Measurements from ENCODE around the gene RMND5A.
"Not testable (repeated sequence)": the region's sequence is repeated elsewhere in the genome, so short reads cannot be mapped to it uniquely, and the experiment has no call there.

The RMND5A gene

DNA sequence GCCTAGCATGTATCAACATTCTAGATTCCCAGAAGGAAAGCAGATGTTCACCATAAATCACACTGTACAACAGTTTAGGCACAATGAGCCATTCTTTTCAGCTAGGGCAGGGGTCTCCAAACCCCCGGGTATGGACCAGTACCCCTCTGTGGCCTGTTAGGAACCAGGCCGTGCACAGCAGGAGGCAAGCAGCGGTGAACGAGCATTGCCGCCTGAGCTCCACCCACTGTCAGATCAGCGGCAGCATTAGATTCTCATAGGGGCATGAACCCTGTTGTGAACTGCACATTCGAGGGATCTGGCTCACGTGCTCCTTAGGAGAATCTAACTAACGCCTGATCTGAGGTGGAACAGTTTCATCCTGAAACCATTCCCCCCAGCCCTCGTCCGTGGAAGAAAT lies 19.8 kb downstream of the RMND5A start:
- H3K27ac ChIP-seq, result not testable (repeated sequence)

DNA sequence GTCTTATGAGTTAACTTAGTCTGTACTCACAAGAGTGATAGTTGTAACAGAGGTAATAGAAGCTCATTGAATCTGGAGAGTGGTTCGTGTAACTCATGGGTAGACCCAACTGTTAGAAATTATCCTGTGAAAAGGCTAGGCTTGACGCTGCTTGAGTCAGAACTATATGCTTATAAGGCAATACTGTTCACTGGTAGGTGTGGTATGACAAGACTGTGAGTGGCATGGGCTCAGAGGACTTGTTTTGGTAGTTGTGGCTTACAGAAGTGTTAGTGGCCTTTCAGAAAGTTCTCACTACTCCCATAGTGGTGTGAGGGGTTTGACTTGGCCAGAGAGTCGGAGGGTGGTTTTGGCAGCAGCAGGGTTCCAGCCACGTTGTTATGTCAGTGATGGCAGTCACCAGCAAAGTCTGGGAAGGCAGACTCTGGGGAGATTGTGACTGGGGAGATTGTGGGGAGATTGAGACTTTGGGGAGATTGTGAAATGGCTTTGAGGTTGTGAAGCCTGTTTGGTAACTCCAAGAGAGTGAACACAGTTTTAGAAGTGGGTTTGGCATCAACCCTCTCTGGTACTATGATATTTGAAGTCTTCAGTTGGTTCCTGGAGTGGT lies 21.9 kb downstream of the RMND5A start:
- not testable (repeated sequence) for H3K27ac ChIP-seq

DNA sequence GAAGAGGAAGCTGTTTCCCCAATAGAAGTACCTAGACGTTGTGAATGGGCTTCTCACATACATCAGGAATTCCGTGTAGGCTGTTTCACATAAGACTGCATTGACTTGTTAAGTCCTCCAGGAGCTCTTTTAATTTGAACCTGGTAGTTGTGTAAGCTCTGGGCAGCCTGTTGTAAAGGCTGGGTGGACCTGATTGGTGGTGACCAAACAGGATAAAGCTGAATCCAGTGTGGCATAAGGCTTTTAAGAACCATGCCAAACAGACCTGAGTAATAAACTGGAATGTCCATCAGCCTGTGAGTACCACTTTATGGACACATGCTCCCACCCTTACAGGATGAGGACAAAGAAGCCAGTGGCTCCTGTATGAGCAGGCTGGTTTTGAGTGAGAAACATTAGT lies 24.1 kb downstream of the RMND5A start:
- TF ChIP-seq, protein P1, sequence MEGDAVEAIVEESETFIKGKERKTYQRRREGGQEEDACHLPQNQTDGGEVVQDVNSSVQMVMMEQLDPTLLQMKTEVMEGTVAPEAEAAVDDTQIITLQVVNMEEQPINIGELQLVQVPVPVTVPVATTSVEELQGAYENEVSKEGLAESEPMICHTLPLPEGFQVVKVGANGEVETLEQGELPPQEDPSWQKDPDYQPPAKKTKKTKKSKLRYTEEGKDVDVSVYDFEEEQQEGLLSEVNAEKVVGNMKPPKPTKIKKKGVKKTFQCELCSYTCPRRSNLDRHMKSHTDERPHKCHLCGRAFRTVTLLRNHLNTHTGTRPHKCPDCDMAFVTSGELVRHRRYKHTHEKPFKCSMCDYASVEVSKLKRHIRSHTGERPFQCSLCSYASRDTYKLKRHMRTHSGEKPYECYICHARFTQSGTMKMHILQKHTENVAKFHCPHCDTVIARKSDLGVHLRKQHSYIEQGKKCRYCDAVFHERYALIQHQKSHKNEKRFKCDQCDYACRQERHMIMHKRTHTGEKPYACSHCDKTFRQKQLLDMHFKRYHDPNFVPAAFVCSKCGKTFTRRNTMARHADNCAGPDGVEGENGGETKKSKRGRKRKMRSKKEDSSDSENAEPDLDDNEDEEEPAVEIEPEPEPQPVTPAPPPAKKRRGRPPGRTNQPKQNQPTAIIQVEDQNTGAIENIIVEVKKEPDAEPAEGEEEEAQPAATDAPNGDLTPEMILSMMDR (conservative IDR thresholded peaks at IDR 0.05), result no peak
- no peak overlapping the region for H3K27ac ChIP-seq

DNA sequence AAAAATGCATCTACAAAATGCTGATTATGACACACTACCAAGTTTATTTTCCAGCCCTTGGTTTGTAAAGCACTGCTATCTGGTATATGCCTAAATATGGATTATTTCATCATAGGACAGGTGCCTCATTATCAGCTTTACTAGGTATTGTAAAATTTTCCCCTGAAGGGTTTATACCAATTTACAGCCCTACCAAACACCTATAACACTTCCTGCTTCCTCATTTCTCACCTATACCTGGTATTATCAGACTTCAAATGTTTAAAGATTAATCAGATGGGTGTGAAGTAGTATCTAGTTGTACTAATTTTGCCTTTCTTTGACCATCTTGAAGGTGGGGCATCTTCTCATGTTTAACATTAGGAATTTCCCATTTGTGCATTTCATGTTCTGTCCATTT lies 26.8 kb downstream of the RMND5A start:
- no peak overlapping the region; the same call in 1 of the 2 replicates for H3K27ac ChIP-seq
- TF ChIP-seq, protein P1 (conservative IDR thresholded peaks at IDR 0.05), result no peak

DNA sequence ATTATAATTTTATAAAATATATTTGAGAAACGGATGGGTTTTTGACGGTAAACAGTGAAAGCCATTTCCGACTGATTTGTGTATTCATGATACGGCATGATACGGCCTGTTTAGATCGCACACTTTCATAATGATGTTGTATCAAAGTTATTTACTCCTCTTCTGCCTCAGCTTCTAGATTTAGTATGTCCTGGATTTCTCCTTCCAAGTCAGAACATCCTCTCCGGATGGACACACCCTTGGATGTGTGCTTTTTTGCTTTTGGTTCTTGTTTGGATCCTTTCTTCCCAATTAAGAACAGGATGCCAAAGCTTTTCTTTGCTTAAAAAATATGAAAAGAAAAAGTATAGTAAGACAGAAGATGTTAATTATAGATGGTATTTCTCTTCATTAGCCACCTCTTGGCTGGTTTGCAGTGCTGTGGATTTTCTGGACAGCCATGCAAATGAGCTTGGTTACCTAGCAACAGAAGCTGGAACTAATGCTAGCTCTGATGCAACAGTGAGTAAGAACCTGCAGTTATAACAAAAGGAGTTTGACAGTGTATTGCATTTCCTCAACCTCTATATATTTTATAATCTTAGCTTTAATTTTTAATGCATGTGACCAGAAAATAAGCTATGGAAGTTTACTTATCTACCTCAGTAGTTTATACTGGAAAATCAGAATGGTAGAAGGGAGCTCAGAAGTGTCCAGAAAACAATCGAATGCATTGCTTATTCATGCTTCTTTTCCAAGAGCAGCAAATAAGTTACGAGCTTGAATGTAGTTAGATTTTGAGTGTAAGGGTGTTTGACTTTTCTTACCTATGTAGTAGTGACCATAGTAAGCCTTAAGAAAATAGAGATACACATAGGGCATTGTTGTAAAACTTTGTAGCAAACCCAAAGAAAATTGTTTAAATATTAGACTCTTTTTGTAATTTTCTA lies 27.9 kb downstream of the RMND5A start:
- TF ChIP-seq, protein P1 (conservative IDR thresholded peaks at IDR 0.05), result no peak
- H3K27ac ChIP-seq, result no peak overlapping the region; the same call in 1 of the 2 replicates

DNA sequence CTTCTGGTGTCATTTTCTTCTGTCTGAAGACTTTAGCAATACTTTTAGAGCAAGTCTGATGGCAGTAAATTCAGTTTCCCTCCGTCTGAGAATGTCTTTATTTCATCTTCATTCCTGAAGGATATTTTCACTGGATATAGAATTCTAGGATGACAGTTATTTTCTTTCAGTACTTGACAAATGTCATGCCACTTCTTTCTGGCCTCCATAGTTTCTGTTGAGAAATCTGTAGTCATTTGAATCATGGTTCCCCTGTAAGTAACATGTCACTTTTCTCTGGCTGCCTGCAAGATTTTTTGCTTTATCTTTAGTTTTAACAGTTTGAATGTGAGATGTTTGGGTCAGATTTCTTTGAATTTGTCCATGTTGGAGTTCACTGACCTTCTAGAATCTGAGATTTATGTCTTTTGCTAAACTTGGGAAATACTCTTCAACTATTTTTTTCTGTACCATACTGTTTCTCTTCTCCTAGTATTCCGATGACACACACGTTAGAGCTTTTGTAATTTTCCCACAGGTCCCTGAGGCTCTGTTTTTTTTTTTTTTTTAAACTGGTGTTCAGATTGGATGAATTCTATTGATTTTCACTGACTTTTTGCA lies 30.2 kb downstream of the RMND5A start:
- TF ChIP-seq, protein P1 (conservative IDR thresholded peaks at IDR 0.05), result no peak
- H3K27ac ChIP-seq, result no peak overlapping the region

DNA sequence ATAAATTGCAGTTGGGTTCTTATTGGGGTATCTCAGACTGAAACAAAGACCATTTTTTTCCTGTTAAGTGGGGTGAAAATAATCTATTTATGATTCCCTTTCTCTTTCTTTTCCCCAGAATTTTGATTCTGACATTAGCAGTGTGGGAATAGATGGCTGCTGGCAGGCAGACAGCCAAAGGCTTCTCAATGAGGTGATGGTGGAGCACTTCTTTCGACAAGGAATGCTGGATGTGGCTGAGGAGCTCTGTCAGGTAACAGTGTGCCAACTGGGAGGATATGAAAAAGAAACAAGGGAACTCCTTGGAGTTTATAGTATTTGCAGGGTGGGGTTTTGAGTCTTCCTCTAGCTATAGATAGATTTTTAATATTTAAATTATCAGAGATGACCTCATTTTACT lies 31.7 kb downstream of the RMND5A start:
- H3K27ac ChIP-seq, result no peak overlapping the region
- TF ChIP-seq, protein P1 (conservative IDR thresholded peaks at IDR 0.05), result no peak

DNA sequence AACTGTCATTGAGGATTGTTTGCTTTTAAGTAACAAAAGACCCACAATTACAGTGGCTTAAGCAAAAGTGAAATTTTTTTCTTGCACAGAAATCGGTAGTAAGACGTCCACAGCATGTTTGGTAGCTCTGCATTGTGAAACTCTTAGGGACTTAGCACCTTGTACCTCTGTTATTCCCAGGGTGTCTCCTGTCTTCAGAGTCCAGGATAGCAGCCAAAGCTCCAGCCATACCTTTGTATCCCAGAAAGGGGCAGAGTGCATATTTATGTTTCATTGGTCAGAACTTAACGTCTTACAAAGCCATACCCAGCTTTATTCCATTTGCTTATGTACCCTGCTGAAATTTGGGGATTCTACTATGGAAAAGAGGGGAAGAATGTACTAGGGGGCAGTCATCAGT lies 32.8 kb downstream of the RMND5A start:
- TF ChIP-seq, protein P1 (conservative IDR thresholded peaks at IDR 0.05), result no peak

More for the DNA sequence above, 32.8 kb downstream of the RMND5A start:
- H3K27ac ChIP-seq, result 0 out of 2 replicates have a peak overlapping the region, but pooled peaks have one; percentile 13

Measured in VCaP (cell line).